D721Med (cell line): ENCODE data around the gene TSGA10IP.

Source experiments
- DNase-seq: peaks from one replicate; pipeline ENCODE4 v3.0.0; 2011; ENCODE audit warnings: low spot score; ENCODE audit not compliant: insufficient read length
- FAIRE-seq: peaks from 2 replicates; lab custom pipeline; 2011; peaks lifted over from hg19 to GRCh38; lab: Jason Lieb, UNC
- TF ChIP-seq, protein P1 (sequence below): IDR thresholded peaks from 2 replicates; pipeline ENCODE4 v1.5.1; 2012; ENCODE audit warnings: mild to moderate bottlenecking, control low read depth; ENCODE audit not compliant: insufficient read depth; ENCODE audit errors: missing control alignments

Gene TSGA10IP

DNA sequence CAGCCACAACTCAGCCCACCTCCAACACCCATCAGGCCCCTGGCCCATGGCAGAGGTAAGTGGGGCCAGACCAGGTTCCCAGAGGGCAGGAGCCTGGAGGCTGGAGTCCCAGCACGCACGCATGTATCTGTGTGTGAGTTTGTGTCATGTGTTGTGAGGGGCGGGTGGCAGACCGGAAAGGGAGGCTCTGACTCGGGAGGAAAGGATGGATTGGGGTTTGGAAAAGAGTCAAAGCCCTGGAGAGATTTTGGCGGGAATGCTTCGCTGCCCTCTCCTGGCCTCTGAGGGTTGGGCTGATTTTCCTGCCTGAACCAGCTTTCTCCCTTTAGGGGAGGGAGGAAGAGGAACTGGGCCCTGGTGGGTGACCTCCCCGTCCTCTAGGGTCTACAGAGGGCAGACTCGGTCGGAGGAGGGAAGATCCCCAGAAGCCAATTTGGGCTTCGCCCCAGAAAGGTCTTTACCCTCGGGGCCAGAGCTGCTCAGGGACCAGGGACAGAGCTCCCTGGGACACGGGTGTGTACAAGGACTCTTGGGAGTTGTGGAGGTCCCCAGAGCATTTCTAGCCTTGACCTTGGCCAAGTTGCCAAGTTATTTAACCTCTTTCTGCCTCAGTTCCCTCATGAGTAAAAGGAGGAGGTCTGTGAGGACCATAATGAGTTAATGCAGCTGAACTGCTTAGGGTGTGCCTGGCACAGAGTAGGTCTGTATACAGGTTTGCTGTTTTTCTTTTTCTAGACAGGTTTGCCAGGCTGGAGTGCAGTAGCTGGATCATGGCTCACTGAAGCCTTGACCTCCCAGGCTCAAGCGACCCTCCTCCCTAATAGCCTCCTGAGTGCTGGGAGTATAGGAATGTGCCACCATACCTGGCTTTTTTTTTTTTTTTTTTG lies 33.4 kb upstream of the TSGA10IP start:
- TF ChIP-seq, protein P1, sequence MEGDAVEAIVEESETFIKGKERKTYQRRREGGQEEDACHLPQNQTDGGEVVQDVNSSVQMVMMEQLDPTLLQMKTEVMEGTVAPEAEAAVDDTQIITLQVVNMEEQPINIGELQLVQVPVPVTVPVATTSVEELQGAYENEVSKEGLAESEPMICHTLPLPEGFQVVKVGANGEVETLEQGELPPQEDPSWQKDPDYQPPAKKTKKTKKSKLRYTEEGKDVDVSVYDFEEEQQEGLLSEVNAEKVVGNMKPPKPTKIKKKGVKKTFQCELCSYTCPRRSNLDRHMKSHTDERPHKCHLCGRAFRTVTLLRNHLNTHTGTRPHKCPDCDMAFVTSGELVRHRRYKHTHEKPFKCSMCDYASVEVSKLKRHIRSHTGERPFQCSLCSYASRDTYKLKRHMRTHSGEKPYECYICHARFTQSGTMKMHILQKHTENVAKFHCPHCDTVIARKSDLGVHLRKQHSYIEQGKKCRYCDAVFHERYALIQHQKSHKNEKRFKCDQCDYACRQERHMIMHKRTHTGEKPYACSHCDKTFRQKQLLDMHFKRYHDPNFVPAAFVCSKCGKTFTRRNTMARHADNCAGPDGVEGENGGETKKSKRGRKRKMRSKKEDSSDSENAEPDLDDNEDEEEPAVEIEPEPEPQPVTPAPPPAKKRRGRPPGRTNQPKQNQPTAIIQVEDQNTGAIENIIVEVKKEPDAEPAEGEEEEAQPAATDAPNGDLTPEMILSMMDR, result peak; percentile 17
- DNase-seq (peak; percentile 65), FAIRE-seq (no peak)

DNA sequence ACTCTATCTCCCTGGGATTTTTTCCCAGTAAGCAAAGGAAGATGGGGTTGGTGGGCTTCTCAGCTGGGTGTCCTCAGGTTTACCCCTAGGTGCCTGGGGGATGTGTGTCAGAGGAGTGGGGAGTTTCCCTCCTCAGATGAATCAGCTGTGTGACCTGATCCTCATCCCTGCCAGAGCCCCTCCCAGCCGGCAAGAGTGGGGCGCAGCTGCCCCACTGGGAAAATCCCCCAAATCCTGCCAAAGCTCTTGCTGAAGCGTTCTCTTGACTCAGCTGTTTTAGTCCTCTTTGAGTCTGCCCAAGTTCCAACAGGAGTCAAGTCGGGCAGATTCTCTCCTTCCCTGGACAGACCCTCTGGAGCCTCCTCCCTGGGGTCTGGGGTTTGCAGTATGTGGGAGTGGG lies 32.4 kb upstream of the TSGA10IP start:
- DNase-seq (no peak), FAIRE-seq (no peak)
- TF ChIP-seq, protein P1, result no peak

DNA sequence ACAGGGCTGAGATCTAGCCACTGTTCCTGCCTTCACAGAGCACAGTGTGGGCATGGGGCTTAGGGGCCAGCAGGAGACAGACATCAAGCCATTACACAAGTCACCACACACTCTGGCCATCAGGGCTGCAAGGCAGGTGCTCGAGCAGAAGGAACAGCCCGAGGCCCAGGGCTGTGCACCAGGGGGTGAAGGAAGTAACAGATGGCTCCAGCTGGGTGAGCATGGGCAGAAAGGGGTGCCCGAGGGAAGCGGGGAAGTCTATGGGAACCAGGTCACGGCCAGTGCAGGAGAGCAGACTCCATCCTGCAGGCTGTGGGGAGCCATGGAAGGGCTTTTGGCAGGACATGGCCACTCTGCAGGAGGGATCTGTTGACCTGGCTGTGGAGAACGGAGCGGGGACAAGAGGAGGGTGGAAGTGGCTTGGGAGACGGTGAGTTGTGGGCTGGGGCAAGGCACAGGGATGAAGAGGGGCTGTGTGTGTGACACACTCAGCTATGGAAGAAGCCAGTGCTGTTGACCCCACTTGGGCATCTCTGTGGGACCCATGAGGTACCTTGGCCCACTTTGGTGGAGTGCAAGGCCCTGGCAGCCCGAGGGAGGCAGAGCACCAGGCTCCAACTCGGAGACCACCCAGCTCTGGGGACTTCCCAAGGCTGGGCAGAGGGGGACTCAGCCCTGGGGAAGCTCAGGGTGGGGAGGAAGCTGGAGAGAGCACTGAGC lies 30.0 kb upstream of the TSGA10IP start:
- TF ChIP-seq, protein P1, result no peak
- FAIRE-seq (no peak), DNase-seq (no peak)

DNA sequence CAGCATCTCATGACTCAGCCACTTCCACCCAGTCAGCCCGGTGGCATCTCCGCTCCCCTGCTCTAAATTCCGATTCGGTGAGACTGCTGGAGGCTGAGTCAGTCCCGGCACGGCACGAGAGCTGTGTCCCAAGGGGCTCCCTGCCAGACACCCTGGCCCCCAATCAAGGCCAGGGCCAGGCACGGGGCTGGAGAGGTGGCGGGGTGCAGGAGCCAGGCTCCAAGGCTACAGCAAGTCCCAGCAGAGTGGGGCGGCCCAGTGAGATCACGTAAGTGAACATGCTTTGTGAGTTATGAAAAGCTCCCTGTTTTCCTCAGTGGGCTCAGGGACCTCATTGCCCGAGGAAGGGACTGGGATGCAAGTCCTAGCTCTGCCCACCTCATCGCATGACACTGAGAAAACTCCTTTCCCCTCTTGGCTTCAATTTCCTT lies 29.4 kb upstream of the TSGA10IP start:
- no peak for FAIRE-seq
- TF ChIP-seq, protein P1, result no peak
- no peak for DNase-seq

DNA sequence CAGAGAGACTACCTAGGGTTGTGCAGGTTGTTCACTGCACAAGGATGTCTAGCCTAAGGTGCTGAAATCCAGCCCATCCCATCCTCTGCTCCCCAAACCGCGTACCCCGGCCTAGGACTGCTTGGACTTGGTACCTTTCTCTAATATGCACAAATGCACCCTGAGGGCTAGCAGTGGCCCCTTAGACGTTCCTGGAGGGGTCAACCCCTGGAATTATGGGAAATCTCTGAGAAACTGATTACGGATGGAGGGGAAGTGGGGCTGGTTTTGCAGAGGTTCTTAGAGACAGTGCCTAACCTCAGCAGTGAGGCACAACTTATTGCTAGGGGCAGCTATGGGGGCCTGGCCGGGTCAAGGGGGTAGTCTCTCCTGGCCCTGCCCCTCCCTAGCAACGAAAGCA lies 28.9 kb upstream of the TSGA10IP start:
- DNase-seq (no peak), FAIRE-seq (no peak)
- TF ChIP-seq, protein P1, result no peak

DNA sequence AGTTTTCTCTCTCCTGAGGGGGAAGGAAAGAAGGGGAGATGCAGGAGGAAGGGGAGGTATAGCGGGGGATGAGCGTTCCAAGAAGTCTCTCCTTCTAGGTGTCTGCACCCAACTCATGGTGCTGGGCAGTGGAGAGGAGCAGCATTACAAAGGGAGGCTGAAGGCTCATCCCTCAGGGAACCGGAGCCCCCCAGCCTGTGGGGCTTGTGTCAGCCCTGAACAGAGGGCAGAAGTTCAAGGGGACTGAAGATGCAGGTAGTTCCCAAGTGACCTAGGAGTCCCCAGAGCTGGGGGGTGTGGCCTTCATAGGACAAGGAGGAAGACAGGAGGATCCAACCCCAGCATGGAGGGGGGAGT lies 28.2 kb upstream of the TSGA10IP start:
- DNase-seq, result no peak
- TF ChIP-seq, protein P1, result no peak
- FAIRE-seq, result no peak
